Dedifferentiated amniotic fluid mesenchymal stem cell (primary cell): ENCODE measurements around the gene USP35.
"Not testable (repeated sequence)": the region's sequence is repeated elsewhere in the genome, so short reads cannot be mapped to it uniquely, and the experiment has no call there.

Experiments used
- DNase-seq: peaks from one replicate; pipeline ENCODE4 v3.0.0-alpha.2; 2016; ENCODE audit errors: extremely low spot score

The USP35 gene

DNA sequence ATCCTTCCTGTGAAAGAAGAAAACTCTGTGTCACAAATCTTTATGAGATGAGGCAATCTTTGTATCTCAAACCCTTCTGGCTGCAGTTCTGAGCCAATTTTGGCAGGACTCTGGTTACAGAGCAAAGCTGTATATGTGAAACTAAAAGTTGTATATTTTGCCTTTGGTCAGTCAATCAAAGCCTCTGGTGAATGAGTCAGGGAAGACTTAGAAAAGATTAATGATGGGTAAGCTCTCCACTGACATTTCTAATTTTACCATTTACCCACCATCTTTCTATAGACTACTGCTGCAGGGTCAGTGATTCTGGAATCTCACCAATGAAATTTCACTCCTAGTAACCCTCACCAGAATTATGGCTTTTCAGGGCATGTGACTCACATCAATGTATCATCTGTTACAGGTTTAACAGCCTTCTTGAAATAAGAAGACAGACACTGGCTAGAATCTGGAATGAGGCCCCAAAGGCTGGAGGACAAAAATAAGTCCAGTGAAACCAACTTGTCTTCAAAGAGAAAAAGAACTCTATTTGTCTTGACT lies 43.3 kb downstream of the USP35 start:
- DNase-seq, result peak; percentile 54

DNA sequence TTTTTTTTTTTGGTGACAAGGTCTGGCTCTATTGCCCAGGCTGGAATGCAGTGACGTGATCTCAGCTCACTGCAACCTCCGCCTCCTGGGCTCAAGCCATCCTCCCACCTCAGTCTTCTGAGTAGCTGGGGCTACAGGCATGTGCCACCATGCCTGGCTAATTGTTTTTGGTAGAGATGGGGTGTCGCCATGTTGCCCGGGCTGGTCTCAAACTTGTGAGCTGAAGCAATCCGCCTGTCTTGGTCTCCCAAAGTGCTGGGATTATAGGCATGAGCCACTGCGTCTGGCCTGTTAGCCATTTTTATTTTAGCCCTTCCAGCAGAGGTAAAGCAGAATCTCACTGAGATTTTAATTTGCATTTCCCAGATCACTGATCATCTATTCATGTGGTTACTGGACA lies 44.3 kb downstream of the USP35 start:
- DNase-seq, result not testable (repeated sequence)

DNA sequence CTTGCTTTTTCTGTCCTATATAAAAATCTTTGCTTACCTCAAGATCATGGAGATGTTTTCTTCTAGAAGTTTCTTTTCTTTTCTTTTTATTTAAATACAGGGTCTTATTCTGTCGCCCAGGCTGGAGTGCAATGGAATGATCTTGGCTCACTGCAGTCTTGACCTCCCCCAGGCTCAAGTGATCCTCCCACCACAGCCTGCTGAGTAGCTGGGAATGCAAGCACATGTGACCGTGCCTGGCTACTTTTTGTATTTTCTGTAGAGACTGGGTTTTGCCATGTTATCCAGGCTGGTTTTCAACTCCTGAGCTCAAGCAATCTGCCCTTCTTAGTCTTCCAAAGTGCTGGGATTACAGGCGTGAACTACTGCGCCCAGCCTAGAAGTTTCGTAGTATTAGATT lies 45.3 kb downstream of the USP35 start:
- DNase-seq, result no peak

DNA sequence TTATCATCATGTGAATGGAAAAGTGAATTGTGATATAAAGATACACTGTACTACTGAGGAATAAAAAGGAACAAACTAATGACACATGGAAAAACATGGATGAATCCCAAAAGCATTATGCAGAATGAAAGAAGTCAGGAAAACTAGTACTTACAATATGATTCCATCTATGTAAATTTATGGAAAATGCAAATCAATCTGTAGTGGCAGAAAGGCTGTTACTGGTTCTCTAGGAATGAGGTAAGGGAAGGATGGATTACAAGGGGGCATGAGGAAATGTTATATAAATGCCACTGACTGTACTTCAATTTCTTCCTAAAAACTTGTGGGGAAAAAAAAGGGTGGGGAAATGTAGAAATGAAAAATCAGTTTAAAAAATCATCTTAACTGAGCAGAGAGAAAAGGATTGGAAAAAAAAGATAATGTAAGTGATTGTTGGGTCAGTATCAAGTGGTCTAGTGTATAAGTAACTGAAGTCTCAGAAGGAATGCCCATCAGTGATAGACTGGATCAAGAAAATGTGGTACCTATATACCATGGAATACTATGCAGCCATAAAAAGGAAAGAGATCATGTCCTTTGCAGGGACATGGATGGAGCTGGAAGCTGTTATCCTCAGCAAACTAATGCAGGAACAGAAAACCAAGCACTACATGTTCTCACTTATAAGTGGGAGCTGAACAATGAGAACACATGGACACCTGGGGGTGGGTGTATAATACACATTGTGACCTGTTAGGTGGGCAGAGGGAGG lies 48.8 kb downstream of the USP35 start:
- no peak for DNase-seq

DNA sequence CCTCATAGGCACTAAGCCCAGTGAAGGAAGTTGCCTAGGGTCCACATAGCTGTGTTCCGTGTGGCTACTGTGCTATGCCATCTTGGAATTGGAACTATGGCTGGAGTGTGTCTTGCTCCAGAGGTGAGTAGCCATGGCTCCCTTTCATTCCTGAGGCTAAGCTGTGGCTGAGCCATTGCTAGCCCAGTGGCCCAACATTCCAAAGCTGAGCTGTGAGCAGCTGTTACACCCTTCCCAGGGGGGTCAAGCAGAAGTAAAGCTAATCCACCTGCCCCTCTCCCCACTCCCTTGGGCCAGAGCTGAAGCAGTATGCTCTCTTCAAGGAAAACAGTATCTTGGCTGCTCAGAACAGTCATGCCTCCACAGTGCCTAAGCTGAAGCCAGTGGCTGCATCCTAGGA lies 51.1 kb downstream of the USP35 start:
- DNase-seq, result no peak

DNA sequence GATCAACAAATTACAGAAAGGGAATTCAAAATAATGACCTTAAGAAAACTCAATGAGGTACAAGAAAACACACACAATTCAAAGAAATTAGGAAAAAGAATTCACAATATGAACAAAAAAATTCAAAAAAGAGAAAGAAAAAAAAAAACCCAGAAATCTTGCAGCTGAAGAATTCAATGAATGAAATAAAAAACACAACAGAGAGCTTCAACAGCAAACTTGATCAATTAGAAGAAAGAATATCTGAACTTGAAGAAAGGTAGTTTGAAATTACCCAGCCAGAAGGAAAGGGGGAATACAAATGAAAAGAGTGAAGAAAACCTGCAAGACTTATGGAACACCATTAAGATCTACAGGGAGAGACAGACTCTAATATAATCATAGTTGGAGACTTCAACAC lies 52.8 kb downstream of the USP35 start:
- DNase-seq, result no peak

DNA sequence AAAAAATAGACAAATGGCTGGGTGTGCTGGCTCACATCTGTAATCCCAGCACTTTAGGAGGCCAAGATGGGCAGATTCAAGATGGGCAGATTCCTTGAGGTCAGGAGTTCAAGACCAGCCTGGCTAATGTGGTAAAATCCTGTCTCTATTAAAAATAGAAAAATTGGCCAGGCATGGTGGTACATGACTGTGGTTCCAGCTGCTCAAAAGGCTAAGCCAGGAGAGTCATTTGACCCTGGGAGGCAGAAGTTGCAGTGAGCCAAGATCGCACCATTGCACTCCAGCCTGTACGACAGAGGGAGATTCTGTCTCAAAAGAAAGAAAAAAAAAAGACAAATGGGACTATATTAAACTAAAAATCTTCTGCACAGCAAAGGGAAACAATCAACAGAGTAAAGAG lies 55.4 kb downstream of the USP35 start:
- no peak for DNase-seq

DNA sequence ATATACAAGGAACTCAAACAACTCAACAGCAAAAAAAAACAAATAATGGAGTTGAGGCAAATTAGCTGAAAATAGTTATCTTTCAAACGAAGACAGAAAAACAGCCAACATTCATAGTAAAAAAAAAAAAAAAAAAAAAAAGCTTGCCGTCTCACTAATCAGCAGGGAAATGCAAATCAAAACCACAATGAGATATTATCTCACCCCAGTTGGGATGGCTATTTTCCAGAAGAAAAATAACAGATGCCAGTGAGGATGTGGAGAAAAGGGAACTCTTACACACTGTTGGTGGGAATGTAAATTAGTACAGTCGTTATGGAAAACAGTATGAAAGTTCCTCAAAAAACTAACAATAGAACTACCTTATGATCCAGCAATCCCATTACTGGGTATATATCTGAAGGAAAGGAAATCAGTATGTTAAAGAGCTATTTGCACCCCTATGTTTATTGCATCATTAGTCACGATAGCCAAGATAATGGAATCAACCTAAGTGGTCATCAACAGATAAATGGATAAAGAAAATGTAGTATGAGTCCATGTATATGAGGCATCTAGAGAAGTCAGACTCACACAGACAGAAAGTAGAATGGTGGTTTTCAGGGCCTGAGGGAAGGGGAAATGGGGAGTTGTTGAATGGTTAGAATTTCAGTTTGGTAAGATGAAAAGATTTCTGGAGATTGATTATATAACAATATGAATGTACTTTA lies 56.0 kb downstream of the USP35 start:
- no peak for DNase-seq

DNA sequence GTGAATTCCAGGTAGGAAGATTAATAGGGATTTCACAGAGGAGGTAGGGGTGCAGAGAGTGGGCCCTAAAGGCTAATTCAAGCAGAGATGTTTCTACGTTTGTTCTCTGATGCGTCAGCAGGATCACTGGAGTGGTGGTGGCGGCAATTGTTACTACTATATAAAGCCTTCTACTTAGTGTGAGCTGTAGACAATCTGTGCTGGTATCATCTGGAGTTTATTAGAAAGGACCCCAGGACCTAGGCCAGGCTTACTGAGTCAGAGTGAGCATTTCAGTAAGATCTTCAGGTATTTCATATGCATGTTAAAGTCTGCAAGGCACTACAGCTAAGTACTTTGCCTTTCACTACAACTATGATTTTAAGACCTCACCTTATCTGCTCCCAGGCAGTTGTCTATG lies 59.5 kb downstream of the USP35 start:
- DNase-seq, result no peak

DNA sequence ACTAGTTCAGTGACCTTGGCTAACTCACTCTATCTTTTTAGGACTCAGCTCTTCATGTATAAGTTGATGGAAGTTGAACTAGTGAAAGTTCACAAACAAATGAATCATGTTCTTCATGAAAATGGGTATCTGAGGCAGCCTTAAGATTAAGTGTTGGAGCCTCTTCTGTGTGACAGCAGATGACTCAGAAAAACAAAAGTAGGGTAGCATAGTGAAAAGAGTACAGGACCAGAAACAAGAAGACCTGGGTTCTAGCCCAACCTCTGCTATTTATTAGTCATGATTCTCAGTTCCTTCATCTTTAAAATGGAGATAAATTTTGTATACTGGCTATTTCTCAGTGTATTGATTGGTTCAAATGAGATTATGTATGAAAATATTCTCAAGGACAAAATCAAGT lies 60.2 kb downstream of the USP35 start:
- no peak for DNase-seq

DNA sequence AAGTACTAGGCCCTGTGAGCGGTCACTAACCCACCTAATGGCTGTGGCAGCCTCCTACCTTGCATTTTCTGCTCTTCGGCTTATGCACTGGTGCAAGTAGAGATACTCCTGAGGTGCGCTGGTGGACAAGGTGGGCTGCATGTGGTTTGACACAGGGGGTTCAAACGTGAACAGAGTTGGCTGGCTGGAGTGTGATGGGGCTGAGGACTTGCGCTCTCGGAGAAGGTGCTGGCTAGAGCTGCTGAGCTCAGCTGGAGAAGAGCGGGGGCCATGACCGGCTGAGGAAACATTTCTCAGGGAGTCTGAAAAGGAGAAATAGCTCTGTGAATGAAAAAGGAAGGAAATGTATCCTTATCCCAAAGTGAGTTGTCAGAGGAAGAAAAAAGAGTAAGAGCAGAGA lies 61.4 kb downstream of the USP35 start:
- no peak for DNase-seq

DNA sequence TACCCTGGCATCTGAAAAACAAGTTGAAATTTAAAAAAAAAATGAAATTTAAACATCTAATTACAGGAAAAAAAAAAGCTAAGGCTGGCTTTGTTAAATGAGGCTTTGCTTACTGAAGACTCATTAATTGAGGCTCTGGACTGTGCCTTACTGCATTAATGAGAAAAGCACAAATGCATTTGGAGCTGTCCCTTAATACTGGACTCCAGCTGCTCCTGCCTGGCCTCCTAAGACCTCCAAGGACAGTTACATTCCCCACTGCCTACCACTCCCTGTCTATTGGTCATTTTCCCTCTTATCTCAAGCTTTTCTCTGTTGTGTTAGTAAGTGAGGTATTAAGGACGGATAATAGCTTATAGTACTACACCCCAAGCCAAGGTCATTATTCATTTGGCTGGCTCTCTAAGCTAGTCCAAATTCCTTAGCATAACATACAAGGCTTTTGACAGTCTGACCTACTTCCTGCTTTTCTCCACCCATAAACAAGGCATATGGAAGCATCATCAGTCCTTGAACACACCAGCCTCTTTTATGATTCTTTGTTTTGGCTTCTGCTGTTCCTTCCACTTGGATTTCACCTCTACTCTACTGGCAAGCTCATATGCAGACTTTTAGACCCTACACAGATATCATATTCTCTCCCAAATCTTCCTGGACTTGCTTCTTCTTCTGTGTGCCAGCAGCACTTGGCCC lies 62.5 kb downstream of the USP35 start:
- DNase-seq, result no peak

DNA sequence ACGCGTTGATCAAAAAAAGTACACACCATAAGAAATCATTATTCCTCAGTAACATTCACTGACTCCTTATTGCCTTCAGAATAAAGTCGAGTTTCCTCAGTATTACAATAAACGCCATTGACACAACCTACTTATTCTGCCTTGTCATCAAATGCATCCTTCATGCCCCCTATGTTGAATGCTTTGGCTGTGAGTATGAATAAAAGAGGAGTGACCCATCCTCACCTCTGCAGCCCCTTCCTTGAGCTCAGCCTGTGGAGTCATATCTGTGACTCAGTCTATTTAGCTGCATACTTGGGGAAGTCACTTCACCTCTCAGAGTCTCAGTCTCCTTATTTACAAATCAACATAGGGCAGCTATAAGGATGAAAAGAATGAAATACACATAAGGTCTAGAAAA lies 65.1 kb downstream of the USP35 start:
- DNase-seq, result no peak

DNA sequence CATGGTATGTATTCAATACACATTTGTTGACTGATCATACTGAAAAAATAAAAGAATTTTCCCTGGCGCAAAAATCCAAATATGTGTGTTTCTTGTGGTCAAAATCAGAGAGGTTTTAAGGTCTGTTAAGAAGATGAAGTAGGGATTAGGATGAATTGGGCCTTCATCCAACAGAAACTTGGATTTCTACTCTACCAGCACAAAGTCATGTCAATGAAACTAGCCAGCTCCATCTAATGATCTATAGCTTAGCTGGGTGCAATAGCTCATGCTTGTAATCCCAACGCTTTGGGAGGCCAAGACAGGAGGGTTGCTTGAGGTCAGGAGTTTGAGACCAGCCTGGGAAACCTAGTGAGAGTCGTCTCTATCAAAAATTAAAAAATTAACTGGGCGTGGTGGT lies 65.5 kb downstream of the USP35 start:
- no peak for DNase-seq

DNA sequence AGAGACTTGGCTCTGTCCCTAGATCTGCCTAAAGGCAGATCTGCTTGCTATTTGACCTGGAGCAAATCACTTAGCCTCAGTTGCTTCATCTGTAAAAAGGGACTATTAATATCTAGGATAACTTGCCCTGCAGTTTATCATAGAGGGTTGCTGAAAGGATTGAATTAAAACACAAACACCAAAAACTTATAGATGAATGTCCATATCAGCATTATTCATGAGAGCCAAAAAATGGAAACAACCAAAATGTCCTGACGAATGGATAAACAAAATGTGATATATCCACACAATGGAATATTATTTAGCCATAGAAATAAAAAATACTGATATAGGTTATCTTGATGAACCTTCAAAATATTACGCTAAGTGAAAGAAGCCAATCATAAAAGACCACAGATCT lies 67.2 kb downstream of the USP35 start:
- no peak for DNase-seq

DNA sequence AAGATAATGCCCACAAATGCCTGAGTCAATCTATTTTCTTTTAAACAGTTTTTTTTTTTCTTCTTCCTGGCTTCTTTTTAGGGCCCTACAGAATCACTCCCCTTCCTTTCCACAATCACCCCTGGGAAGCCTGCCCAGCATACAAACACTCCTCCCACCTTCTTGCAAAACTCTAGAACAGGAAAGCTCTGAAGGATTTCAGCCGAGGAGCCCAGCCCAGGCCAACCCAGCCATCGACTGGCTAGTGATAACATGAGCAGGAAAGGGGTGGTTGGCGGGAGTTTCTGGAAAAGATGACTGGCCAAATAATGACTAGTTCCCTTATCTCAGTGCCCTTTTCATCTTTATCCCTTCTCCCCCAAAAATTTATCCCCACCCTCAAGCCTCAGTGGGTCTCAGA lies 68.2 kb downstream of the USP35 start:
- DNase-seq, result peak; percentile 63

DNA sequence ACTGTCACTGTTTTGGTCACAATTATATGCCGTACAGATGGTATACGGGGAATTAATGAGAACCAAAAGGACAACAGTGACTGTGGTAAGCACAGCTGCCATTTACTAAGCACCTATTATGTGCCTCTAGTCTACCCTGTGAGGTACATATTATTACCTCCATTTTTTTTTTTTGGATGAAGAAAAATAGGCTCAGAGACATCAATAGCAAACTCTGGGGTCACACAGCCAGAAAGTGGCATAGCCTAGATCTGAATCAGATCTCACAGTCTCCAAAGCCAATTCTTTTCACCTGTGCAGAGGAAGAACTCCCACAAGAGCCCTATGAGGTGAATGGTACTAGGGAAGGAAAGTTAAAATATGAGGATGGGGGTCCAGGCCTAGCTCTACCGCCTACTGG lies 68.9 kb downstream of the USP35 start:
- DNase-seq, result no peak

DNA sequence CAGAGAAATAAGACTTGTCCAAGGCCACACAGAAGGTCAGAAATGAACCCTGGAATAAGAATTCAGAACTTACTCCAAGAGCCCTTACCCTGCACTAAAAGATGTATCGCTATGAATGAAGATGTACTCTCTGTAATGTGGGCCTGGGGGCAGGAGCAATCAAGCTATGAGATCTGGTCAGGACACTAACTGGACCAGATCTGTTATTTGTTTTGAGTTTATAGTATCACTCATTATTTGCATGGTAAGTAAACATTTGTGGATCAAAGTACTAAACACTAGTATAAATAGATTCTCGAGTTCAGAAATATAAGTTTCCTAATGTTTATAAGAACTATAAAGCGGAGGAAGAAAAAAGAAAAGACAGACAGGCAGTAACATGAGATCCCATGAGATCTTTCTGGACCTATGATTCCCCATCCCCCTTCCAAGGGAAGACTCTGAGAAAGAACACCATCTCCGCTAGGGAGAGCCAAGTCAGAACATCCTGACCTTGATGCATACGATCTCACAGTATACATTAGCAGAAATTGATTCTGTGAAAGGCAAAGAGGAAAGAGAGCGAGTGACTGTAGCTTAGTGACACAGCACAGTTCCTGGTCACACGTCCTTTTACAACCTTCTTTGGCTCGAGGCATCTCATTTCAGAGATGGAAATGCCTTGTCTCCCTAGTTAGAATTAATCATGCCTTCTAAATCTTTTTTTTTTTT lies 71.2 kb downstream of the USP35 start:
- DNase-seq, result no peak

DNA sequence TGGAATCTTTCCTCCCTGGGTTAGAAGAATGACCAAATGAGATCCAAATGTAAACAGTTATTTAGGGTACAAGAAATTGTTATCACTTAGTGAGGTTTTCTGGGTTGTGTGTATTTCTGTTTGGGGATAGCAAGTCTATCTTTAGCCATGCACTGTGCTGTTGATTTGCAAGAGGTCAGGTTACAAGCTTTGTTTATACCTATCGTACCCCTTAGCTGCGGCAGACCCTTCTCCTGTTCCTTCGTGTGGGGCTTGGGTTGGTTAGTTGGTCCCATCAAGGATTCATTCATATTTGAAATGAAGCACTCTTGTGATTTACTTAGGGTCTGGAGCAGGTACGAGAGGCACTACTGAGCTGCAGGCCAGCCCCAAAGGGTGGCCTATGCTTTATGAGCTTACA lies 72.6 kb downstream of the USP35 start:
- no peak for DNase-seq

DNA sequence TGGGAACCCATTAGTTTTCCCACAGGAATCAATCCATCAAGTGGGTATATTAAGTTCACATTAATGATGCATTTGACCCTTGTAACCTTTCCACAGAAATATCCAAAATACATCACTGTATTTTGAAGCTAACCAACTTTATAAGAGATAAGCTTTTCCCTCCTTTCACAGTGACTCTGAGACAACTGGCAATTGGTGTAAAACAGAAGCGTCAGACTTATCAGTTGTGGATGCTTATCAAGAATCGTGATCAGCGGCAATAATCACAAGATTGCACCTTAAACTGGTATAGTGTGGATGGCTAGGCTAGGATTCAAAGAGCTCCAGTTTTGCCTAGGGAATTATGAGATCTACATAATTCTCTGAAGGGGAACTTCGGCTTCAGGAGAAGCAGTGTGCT lies 73.1 kb downstream of the USP35 start:
- no peak for DNase-seq

DNA sequence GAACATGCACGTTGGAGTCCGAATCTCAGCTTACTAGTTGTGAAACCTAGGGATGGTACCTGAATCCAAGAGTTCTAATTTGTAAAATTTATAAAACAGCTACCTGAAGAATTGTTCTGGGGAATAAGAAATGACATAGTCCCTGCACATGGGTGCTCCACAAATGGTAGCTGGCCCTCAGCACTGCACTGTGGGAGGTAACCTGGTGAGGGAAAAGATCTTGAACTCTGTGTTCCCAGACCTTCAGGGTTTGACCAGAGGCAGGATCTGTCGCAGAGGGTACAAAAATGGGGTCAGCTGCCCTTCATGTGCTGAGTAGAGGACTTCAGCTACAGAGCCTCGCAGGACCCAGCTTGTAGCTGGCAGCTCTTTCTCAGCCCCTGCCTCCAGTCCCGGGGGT lies 73.5 kb downstream of the USP35 start:
- no peak for DNase-seq

DNA sequence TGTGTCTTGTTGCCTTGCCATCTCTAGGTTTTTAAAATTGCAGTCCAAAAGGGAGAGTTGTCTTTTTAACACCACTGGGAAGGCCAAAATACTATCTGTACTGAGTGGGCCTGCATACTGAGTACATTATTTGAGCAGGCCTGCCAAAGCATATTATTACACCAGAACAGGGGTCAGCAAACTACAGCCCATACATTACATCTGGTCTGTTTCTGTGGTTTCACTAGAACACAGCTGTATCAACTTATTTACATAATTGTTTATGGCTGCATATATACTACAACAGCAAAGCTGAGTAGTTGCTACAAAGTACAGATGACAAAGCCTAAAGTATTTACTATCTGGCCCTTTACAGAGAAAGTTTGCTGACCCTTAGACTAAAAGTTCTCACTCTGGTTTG lies 74.0 kb downstream of the USP35 start:
- no peak for DNase-seq
